ENCODE measurements around the gene HOXB1.

Gene HOXB1

DNA sequence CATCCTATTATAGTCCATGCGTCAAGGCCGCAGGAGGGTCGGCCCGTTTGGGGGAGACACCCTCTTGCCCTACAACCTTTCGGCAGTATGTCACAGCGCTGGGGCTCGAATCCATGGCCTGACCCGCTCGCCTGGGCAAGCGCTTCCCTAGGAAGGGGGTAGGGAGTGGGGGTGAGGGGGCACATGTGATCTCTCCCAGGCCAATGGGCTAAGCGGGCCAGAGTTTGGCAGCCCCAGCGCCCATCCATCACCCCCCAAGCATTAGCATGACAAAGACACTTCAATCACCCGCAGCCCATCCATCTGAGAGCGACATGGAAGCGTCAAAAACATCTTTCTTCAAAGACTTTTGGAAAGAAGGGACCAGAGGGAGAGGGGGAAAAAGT, at the start of gene HOXB1:
TSS of gene HOXB1 (minus strand) at position 125 of the 386 bp plus-strand sequence. CDS start at position 18, 107 bp downstream.
- H3K4me1 ChIP-seq (ENCODE audit: control insufficient read depth in 1 of 2, insufficient read depth in 2 of 2, low read length in 2 of 2): peaks cover 0 to 6% of the 10 kb centered on the region in 2 donors
- no peaks in the 10 kb centered on the region for H3K9me3 ChIP-seq (ENCODE audit: control insufficient read depth in 1 of 2, low read length in 2 of 2)
- H3K4me3 ChIP-seq (ENCODE audit: low read depth in 1 of 2, low read length in 2 of 2): no peak within 1 kb of the TSS
- no peaks in the 10 kb centered on the region for H3K27me3 ChIP-seq (ENCODE audit: low read depth, low read length)
- no peaks in the 10 kb centered on the region for H3K36me3 ChIP-seq (ENCODE audit: control insufficient read depth in 1 of 2, insufficient read depth in 2 of 2, low read length in 2 of 2)
- H3K27ac ChIP-seq (ENCODE audit: low read length): no peak within 1 kb of the TSS

DNA sequence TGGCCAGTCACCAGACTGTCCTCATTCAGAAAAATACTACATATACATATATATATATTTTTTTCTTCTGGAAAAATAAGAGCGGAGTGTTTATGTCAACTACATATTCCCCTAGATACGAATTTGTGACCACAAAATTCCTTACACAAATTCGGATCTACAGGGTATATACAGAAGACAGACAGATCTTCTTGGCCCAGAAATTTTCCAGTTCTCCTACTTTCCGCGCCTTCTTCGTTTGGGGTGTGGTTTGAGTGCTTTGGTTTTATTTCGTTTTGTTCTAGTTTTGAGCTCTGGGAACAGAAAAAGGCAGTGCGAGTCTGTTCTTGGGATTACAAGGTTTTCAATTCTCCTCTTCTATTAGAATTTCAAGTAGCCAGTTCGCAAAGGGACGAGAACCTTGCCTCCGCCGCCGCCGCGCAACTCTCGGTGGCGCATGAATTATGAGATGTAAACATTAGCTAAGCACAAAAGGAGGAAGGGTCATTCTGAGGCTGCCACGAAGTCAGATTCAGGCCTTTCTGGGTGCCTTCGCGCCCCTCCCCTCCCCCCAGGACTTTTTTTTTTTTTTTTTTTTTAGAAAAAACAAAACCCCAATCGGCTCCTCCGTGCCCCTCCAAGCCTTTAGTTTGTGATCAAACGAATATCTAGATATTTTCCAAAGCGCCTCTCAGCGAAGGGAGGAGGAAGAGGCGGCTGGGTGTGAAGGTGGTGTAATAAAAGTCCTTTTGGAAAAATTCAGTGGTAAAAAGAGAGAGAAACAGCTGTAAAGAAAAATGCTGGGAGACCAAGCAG, 49.1 kb upstream of the HOXB1 start:
- peaks cover 20% of the 10 kb centered on the region for H3K27me3 ChIP-seq (ENCODE audit: low read depth, low read length)
- peak overlapping the region; percentile 84 for H3K27ac ChIP-seq (ENCODE audit: low read length)
- H3K4me3 ChIP-seq (ENCODE audit: low read depth in 1 of 2, low read length in 2 of 2): peak overlapping the region; percentile 60 to 76
- peaks cover 6 to 28% of the 10 kb centered on the region in 2 donors for H3K4me1 ChIP-seq (ENCODE audit: control insufficient read depth in 1 of 2, insufficient read depth in 2 of 2, low read length in 2 of 2)
- no peaks in the 10 kb centered on the region for H3K9me3 ChIP-seq (ENCODE audit: control insufficient read depth in 1 of 2, low read length in 2 of 2)
- no peaks in the 10 kb centered on the region for H3K36me3 ChIP-seq (ENCODE audit: control insufficient read depth in 1 of 2, insufficient read depth in 2 of 2, low read length in 2 of 2)

DNA sequence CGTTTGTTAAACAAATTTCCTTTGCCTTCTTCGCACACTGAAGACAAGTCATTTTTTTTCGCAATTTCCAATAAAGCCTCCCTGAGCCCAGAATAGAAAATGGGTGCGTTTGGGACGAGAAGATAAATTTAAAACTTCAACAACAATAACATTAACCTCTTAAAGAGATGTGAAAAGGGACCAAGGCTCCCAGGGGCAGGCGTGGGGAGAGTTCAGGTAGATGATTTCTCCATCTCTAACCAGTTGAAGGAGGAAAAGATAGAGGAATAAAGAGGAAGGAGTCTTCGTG, 48.6 kb upstream of the HOXB1 start:
- Histone ChIP-seq H3K27ac (ENCODE audit: low read length) (peak overlapping the region; percentile 84), H3K36me3 (ENCODE audit: control insufficient read depth in 1 of 2, insufficient read depth in 2 of 2, low read length in 2 of 2) (no peaks in the 10 kb centered on the region), H3K27me3 (ENCODE audit: low read depth, low read length) (peaks cover 20% of the 10 kb centered on the region), H3K4me1 (ENCODE audit: control insufficient read depth in 1 of 2, insufficient read depth in 2 of 2, low read length in 2 of 2) (peaks cover 12 to 34% of the 10 kb centered on the region in 2 donors), H3K4me3 (ENCODE audit: low read depth in 1 of 2, low read length in 2 of 2) (peak overlapping the region; percentile 69 to 72), H3K9me3 (ENCODE audit: control insufficient read depth in 1 of 2, low read length in 2 of 2) (no peaks in the 10 kb centered on the region)

DNA sequence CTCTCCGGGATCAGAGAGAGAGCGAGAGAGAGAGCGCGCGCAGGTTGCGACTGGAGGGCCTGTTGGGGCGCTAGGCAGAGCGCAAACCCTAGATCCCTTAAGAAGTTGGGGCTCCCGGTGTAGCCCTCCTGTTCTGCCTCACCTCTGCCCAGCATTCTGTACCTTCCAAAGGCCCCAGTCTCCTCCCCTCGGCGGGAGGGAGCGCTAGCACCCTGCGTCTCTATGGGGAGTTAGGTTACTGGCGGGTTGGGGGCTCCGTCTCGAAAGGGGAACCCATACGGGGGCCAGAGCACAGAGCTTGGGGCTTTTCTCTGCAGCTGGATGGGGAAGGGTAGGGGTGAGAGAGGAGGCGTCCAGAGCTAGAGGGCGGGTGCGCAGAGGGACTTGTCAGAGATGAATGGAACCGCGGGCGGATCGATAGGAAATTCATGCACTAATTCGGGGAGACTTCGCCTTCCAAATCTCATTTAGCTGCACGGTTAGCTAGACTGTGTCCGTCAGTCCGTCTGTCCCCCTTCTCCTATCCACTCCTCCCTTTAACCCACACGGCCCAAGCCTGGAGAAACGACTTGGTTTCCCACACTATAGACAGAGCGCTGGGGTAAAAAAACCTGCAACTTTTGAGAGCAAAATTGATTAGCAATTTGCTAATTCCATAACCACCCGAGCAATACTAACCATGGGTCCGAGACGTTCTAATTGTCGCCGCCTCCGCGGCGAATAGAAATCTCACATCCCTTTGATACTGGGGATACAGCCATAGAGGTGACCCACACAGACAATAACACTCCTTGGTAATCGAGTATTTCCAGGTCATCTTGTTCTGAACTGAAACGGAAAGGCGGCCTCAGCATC, 48.0 kb upstream of the HOXB1 start:
- Histone ChIP-seq H3K4me1 (ENCODE audit: control insufficient read depth in 1 of 2, insufficient read depth in 2 of 2, low read length in 2 of 2) (peaks cover 12 to 33% of the 10 kb centered on the region in 2 donors), H3K36me3 (ENCODE audit: control insufficient read depth in 1 of 2, insufficient read depth in 2 of 2, low read length in 2 of 2) (no peaks in the 10 kb centered on the region), H3K27me3 (ENCODE audit: low read depth, low read length) (peaks cover 20% of the 10 kb centered on the region)

DNA sequence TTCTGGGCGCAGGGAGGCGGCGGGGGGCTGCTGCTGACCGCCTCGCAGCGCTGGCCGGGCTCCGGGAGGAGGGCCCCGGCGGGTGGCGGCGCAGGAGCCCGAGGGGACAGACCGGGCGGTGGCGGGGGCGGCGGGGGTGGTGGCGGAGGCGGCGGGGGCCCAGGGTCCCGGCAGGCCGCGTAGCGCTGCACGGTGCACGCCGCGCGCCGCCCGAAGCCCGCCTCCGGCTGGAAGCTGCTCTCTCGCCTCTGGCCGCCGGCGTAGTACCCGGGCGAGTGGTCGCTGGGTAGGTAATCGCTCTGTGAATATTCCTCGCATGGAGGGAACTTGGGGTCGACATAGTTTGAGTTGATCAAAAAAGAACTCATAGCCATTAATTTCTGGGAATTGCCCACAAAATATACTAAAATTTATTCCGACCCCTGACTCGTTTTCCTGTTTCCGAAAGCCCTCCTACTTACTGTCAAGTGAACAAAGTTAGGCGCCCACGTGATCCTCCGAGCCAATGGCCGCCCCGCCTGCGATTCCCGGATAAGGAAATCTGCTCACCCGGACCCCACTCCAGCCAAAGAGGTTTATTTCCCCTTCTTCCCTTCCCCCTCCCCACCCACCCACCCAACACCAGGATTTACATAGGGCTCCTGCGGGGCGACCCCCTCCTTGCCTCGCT, 47.3 kb upstream of the HOXB1 start, which contains the start of gene HOXB4:
TSS of gene HOXB4 (minus strand) at position 405 of the 670 bp plus-strand sequence. CDS start at position 374, 31 bp downstream.
- H3K27ac ChIP-seq (ENCODE audit: low read length): peak within 1 kb of the TSS; percentile 84
- H3K36me3 ChIP-seq (ENCODE audit: control insufficient read depth in 1 of 2, insufficient read depth in 2 of 2, low read length in 2 of 2): no peaks in the 10 kb centered on the region
- peaks cover 5 to 27% of the 10 kb centered on the region in 2 donors for H3K4me1 ChIP-seq (ENCODE audit: control insufficient read depth in 1 of 2, insufficient read depth in 2 of 2, low read length in 2 of 2)
- H3K27me3 ChIP-seq (ENCODE audit: low read depth, low read length): peaks cover 13% of the 10 kb centered on the region
- H3K4me3 ChIP-seq (ENCODE audit: low read depth in 1 of 2, low read length in 2 of 2): peak within 1 kb of the TSS; percentile 69 to 72
- no peaks in the 10 kb centered on the region for H3K9me3 ChIP-seq (ENCODE audit: control insufficient read depth in 1 of 2, low read length in 2 of 2)

More for the DNA sequence above, 48.0 kb upstream of the HOXB1 start:
- Histone ChIP-seq H3K4me3 (ENCODE audit: low read depth in 1 of 2, low read length in 2 of 2) (peak overlapping the region; percentile 69 to 72), H3K9me3 (ENCODE audit: control insufficient read depth in 1 of 2, low read length in 2 of 2) (no peaks in the 10 kb centered on the region), H3K27ac (ENCODE audit: low read length) (peak overlapping the region; percentile 84)

DNA sequence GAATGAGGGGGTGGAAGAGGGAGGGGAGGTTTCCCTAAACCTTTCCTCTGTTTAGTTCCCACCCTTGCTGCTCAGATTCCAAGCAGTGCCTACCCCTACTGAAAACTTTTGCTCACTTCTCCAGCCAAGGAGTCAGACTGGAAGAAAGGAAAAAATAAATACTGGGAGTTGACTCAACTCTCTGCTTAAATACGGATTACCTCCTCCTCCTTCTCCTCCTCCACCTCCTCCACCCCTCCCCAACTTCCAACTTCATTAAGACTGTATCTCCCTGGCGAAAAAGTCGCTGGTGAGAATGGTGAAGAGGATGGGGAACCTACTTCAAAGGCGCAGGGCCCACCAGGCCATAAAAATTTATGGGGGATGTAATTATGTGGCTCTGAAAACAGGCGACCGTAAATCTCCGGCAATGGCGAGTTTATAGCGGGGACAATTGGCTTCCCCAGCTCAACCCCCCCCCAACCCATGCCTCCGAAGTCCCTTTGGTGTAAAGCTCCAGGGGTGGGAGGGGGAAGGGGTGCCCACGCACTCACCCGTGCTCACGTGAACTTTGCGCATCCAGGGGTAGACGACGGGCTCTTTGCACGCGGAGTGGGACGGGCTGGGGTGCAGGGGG, 46.6 kb upstream of the HOXB1 start:
- Histone ChIP-seq H3K4me3 (ENCODE audit: low read depth in 1 of 2, low read length in 2 of 2) (peak overlapping the region; percentile 58 to 72), H3K4me1 (ENCODE audit: control insufficient read depth in 1 of 2, insufficient read depth in 2 of 2, low read length in 2 of 2) (peaks cover 5 to 27% of the 10 kb centered on the region in 2 donors), H3K9me3 (ENCODE audit: control insufficient read depth in 1 of 2, low read length in 2 of 2) (no peaks in the 10 kb centered on the region), H3K27ac (ENCODE audit: low read length) (peak overlapping the region; percentile 83), H3K27me3 (ENCODE audit: low read depth, low read length) (peaks cover 12% of the 10 kb centered on the region), H3K36me3 (ENCODE audit: control insufficient read depth in 1 of 2, insufficient read depth in 2 of 2, low read length in 2 of 2) (no peaks in the 10 kb centered on the region)

DNA sequence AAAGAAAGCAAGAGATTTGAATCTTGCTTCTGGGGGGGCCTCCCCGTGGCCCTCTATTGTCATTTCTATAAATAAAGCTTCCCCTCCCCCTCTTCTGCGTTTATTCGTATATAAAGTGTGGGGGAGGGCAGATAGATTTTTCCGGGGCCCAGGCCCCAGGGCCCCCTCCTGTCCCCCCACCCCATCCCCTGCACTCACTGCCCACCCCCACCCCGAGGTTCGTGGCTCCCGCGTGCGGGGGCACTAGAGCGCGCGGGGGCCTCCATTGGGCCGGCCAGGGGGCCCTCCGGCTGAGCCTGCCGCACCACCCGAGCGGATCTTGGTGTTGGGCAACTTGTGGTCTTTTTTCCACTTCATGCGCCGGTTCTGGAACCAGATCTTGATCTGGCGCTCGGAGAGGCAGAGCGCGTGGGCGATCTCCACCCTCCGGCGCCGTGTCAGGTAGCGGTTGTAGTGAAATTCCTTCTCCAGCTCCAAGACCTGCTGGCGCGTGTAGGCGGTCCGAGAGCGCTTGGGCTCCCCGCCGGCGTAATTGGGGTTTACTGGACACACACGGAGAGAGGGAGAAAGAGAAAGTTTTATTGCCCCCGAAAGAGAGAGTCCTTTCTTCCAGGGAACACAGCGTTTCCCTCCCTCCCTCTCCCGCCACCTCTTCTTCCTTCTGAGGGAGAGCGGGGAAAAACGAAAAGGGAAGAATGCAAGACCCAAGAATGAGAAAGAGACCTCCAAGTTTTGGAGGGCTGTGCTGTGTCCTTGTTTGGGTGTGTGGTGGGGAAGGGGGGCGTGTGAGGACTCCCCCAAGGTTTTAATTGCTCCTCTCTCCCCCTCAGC, 45.9 kb upstream of the HOXB1 start:
- H3K27ac ChIP-seq (ENCODE audit: low read length): peak overlapping the region; percentile 83
- H3K36me3 ChIP-seq (ENCODE audit: control insufficient read depth in 1 of 2, insufficient read depth in 2 of 2, low read length in 2 of 2): no peaks in the 10 kb centered on the region
- no peaks in the 10 kb centered on the region for H3K9me3 ChIP-seq (ENCODE audit: control insufficient read depth in 1 of 2, low read length in 2 of 2)
- H3K27me3 ChIP-seq (ENCODE audit: low read depth, low read length): peaks cover 9% of the 10 kb centered on the region
- peak overlapping the region; percentile 58 to 72 for H3K4me3 ChIP-seq (ENCODE audit: low read depth in 1 of 2, low read length in 2 of 2)
- peaks cover 5 to 34% of the 10 kb centered on the region in 2 donors for H3K4me1 ChIP-seq (ENCODE audit: control insufficient read depth in 1 of 2, insufficient read depth in 2 of 2, low read length in 2 of 2)

DNA sequence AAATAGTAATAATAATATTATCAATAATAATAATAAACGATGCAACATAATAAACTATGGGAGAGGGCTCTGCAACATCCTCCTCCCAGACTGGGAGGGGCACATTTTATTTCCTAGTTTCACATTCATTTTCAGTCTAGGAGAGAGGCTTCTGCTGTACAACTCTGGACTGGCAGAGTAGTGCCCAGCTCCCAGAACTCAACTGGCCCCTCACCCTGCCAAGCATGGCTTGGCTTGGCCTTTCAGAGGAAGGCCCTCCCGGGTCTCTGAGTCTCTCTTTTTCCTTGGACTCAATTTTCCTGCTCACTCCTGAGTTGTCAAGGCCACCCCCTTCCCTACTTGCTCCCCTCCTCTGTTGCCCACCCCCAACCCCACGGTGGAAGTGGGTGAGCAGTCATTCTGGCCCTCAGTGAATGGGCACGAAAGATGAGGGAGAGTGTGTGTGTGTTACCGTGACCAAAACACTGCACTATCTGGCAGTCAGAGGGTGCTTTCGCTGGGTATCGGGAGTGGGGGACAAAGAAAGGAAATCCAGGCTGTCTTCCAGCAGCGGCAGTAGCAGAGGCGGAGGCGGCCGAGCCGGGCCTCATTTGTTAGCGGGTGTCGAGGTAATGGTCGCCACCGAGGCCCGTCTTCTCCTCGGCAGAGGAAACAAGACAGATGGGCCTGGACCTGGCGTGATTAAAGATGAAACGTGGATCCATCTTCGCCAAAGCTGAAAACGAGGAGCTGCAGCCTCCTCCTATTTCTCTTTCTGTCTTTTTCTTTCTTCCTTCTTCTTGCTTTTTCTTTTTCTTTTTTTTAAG, 45.1 kb upstream of the HOXB1 start:
- H3K27me3 ChIP-seq (ENCODE audit: low read depth, low read length): peaks cover 5% of the 10 kb centered on the region
- H3K4me3 ChIP-seq (ENCODE audit: low read depth in 1 of 2, low read length in 2 of 2): peak overlapping the region; percentile 10 to 72
- no peaks in the 10 kb centered on the region for H3K9me3 ChIP-seq (ENCODE audit: control insufficient read depth in 1 of 2, low read length in 2 of 2)
- H3K4me1 ChIP-seq (ENCODE audit: control insufficient read depth in 1 of 2, insufficient read depth in 2 of 2, low read length in 2 of 2): peaks cover 5 to 34% of the 10 kb centered on the region in 2 donors
- peak overlapping the region; percentile 78 for H3K27ac ChIP-seq (ENCODE audit: low read length)
- no peaks in the 10 kb centered on the region for H3K36me3 ChIP-seq (ENCODE audit: control insufficient read depth in 1 of 2, insufficient read depth in 2 of 2, low read length in 2 of 2)

DNA sequence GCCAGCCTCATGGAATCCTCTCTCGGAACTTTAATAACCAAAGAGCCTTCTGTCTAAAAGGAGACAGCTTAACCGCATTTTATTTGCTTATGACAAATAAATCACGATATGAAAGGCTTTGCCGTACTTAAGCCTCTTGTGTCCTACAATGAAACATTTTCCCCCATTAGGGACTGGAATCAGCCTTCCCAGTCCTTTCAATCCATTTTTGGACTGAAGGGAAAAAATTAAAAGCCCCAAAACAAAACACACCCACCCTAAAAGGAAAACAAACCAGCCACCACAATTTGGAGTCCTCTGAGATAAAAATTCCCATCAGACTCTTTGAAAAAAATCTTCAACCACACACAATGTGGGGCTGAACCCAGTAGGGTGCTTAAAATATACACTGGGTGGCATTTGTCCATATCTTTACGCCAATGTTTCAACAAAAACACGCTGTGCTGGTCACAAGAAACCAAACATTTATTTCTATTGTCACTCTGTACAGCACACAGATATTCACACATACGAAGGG, 44.3 kb upstream of the HOXB1 start:
- no peaks in the 10 kb centered on the region for H3K9me3 ChIP-seq (ENCODE audit: control insufficient read depth in 1 of 2, low read length in 2 of 2)
- H3K36me3 ChIP-seq (ENCODE audit: control insufficient read depth in 1 of 2, insufficient read depth in 2 of 2, low read length in 2 of 2): no peaks in the 10 kb centered on the region
- peak overlapping the region; percentile 90 for H3K27ac ChIP-seq (ENCODE audit: low read length)
- no peaks in the 10 kb centered on the region for H3K27me3 ChIP-seq (ENCODE audit: low read depth, low read length)
- H3K4me1 ChIP-seq (ENCODE audit: control insufficient read depth in 1 of 2, insufficient read depth in 2 of 2, low read length in 2 of 2): peaks cover 5 to 37% of the 10 kb centered on the region in 2 donors
- peak overlapping the region; percentile 55 to 62 for H3K4me3 ChIP-seq (ENCODE audit: low read depth in 1 of 2, low read length in 2 of 2)
